ENCODE measurements around the gene KIAA1217.

DNA sequence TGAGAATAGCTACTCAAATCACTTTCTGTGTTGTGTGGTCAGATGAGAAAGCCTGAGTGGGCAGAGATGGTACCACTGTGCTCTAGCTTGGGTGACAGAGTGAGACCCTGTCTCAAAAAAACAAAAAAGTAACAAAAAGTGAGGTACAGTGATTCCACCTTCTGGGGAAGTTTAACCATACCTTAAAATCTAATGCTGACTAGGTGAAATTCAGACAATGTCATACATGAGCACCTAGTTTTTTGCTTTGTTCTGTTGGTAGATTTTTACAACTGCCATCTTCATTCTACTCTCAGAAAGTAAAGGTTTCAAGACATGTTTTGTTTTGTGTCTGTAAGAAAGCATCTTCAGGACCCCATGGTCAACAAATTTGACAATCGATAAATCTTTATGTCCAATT is 370.5 kb downstream of the KIAA1217 start:
- TF ChIP-seq, protein P1, sequence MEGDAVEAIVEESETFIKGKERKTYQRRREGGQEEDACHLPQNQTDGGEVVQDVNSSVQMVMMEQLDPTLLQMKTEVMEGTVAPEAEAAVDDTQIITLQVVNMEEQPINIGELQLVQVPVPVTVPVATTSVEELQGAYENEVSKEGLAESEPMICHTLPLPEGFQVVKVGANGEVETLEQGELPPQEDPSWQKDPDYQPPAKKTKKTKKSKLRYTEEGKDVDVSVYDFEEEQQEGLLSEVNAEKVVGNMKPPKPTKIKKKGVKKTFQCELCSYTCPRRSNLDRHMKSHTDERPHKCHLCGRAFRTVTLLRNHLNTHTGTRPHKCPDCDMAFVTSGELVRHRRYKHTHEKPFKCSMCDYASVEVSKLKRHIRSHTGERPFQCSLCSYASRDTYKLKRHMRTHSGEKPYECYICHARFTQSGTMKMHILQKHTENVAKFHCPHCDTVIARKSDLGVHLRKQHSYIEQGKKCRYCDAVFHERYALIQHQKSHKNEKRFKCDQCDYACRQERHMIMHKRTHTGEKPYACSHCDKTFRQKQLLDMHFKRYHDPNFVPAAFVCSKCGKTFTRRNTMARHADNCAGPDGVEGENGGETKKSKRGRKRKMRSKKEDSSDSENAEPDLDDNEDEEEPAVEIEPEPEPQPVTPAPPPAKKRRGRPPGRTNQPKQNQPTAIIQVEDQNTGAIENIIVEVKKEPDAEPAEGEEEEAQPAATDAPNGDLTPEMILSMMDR (conservative IDR thresholded peaks at IDR 0.05; ENCODE audit: low read length): no peak
- TF ChIP-seq EZH2phosphoT487 (IDR thresholded peaks at IDR 0.05; ENCODE audit: borderline replicate concordance): no peak
